HG02973 (cell line): Measurements from ENCODE around the gene DDX60.
A peak's percentile ranks its signal among the peaks of the same experiment; 100 is the strongest.
"Not testable (repeated sequence)": the region's sequence is repeated elsewhere in the genome, so short reads cannot be mapped to it uniquely, and the experiment has no call there.

Experiments used
- ATAC-seq: cut with Tn5 transposase; IDR thresholded peaks from one replicate; pipeline ENCODE4 v1.9.1; 2021; ENCODE audit warnings: moderate library complexity; ENCODE audit not compliant: unreplicated experiment

The DDX60 gene

GRCh38 chr4:168293386-168293975 lies 25.1 kb downstream of the DDX60 start:
- ATAC-seq = peak; percentile 60

GRCh38 chr4:168291242-168291641 lies 27.3 kb downstream of the DDX60 start:
- no peak for ATAC-seq

DNA sequence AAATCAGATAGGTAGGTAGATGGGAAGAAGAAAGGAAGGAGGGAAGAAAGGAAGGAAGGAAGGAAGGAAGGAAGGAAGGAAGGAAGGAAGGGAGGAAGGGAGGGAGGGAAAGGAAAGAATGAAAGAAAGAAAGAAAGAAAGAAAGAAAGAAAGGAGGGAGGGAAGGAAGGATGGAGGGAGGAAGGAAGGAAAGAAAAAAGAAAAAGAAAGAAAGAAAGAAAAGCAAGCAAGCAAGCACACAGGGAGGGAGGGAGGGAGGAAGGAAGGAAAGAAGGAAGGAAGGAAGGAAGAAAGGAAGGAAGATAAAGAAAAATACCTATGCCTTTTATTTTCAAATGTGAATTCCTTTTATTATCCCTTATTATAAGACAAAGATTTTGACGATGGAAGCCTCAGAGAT lies 32.7 kb downstream of the DDX60 start:
- ATAC-seq = not testable (repeated sequence)

- ATAC-seq = no peak
These were observed 39.0 kb downstream of the DDX60 start for GRCh38 chr4:168279556-168279955.

- no peak for ATAC-seq
These were observed 42.7 kb downstream of the DDX60 start for GRCh38 chr4:168275836-168276235.

DNA sequence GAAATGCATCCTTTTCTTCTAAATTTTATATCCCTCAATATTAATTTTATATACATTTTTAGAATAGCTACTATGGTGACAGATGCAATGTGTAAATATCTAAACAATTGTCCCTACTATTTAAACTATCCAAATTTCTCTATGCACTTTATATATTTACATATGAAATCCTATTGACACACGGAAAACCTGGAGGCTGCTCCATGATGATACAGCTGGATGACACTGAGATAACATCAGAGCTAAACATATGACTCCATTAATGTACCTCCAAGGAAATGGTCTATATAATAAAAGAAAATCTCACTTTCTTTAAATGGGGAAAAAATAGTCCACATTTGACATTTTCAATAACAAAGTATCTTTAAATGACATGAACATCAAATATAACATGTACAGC lies 43.7 kb downstream of the DDX60 start:
- ATAC-seq = no peak

DNA sequence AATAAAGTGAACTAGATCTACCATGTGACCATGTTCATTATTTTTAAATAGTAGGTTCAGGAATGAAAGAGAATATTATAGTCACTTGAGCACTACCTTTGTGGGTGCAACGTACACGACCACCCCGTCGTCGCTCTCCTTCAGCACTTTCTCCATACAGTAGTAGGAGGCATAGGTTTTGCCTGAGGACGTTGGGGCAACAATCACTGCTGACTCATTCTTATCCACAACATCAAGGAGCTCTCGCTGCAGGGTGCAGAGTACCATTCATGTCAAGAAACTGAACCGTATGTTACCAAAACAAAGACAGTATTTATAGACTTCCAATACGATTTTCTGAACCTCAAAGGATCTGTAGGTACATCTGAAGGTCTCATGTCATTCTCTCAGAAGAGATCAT lies 44.7 kb downstream of the DDX60 start:
- ATAC-seq = no peak

- no peak for ATAC-seq
These were observed 46.1 kb downstream of the DDX60 start for GRCh38 chr4:168272488-168272887.

- no peak for ATAC-seq
These were observed 48.7 kb downstream of the DDX60 start for GRCh38 chr4:168269896-168270295.

DNA sequence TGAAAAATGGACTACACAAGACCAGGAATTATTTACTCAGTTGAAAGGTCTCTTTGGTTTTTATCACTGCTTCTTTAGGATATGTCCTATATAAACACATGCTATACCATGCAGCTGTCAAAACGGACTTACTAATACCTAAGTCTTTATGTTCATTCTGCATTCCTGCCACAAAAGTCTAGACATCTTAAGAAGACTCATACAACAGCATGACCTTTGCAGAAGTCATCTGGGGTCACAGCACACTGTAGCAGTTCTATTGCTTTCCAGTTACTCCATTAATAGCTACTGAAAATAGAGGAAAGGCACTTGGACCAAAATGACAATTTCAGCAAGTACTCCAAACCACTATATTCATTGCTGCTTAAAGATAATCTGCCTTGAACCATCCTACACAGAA lies 53.2 kb downstream of the DDX60 start:
- no peak for ATAC-seq

DNA sequence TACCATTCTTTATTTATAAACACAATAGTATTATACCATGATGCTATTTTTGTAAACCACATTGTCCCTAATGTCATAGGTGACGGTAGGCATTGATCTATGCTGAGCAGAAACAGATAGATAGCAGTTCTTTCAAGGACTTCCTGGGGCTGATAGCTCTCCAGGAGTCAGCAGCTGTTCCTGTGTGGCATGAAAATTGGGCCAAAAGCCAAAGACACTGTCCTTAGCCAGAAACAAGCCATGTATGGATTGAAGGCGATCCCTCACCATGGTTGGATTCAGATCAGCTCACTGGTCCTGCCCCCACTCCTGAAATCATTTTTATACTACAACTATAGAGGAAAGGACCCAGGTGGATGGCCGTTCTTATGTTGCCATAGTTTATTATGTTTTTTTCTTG lies 53.6 kb downstream of the DDX60 start:
- no peak for ATAC-seq

DNA sequence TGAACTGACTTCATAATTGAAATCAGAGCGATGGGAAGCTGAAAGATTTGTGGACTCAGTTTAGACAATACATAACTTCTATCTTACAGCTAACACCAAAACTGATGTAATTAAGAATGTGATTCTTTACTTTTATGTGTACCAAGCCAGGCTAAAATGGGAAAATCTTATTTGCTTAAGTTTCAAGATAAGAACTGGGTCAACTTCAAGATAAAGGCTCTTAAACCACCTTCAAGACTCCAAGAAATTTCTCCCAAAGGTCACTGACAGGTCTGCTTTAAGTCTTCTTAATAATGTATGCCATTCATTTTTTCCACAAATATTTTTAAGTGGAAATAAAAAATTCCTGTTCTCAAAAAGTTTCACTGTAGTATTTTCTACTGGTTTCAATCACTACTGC lies 55.5 kb downstream of the DDX60 start:
- ATAC-seq = no peak

GRCh38 chr4:168259096-168259495 lies 59.5 kb downstream of the DDX60 start:
- no peak for ATAC-seq

- no peak for ATAC-seq
These were observed 60.8 kb downstream of the DDX60 start for GRCh38 chr4:168257768-168258167.

DNA sequence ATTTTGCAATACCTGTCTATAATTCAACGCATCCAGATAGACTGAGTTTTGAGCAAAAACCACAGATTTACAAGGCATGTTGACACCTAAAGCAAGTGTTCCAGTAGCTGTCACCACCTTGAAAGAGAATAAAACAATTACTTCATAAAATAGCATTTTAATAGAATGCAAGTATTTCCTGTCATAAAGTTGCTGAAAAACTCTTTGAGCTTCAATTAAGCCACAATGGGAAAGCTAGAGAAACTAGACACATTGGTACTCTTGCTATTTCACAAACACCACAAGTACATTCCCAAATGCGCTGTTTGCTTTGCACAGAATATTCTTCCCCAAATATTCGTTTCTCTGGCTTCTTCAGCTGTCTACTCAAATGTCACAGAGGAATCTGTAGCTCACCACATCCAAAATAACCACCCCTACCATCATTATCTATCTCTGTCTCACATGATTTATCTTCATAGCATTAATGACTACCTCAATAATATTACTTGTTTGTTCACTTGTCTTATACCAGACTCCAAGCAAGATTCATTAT lies 70.3 kb downstream of the DDX60 start:
- ATAC-seq = no peak

DNA sequence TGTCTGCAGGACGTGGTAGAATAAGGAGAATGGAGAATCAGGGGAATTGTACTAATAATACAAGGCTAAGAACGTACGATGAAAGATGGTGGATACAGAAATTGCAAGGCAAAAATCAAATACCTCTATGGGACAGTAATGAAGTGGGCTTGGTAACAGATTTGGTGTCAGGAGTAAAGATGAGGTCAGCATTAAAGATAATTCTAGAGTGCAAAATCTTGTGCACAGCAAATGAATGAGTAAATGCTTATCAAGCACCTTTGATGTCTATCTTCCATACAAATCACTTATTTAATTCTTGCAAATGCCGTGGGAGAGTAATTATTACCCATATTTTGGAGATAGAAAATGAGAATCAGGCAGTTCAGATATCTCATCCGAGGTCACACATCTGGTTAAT lies 70.9 kb downstream of the DDX60 start:
- ATAC-seq = no peak

DNA sequence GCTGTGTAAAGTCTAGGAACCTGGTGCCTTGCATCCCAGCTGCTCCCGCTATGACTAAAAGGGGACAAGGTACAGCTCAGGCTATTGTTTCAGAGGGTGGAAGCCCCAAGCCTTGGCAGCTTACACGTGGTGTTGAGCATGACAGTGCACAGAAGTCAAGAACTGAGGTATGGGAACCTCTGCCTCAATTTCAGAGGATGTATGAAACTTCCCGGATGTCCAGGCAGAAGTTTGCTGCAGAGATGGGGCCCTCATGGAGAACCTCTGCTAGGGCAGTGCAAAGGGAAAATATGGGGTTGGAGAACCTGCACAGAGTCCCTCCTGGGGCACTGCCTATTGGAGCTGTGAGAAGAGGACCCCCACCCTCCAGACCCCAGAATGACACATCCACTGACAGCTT lies 76.6 kb downstream of the DDX60 start:
- ATAC-seq = no peak

GRCh38 chr4:168240821-168241220 lies 77.7 kb downstream of the DDX60 start:
- no peak for ATAC-seq

- ATAC-seq = no peak
These were observed 97.3 kb downstream of the DDX60 start for GRCh38 chr4:168221301-168221700.

DNA sequence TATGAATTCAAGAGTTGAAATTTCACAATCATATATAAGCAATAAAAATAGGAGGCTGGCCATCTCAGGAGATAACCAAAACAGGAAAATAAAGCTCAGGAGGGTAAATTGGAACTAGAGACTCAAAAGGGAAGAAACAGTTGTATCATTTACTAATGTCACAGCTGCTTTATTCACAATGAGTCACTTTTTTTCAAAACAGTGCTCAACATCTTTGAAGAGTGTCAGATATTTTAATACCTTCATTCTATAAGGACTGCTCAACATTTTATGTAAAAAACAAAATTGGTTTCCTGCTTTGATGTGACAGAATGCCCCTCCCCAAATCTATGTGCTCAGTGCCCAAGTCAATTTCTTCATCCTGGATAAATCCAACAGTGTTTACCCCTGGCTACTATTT lies 97.7 kb downstream of the DDX60 start:
- no peak for ATAC-seq

GRCh38 chr4:168218645-168219044 lies 99.9 kb downstream of the DDX60 start:
- ATAC-seq = no peak

DNA sequence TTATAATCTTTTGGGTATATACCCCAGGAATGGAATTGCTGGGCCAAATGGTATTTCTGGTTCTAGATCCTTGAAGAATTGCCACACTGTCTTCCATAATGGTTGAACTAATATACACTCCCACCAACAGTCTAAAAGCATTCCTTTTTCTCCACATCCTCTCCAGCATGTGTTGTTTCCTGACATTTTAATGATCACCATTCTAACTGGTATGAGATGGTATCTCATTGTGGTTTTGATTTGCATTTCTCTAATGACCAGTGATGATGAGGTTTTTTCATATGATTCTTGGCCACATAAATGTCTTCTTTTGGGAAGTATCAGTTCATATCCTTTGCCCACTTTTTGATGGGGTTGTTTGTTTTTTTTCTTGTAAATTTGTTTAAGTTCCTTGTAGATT lies 105.0 kb downstream of the DDX60 start:
- not testable (repeated sequence) for ATAC-seq

GRCh38 chr4:168212656-168213055 lies 105.9 kb downstream of the DDX60 start:
- ATAC-seq = no peak
